ENCODE data around the gene ACOX2. TPM values are rescaled to one million over a fixed set of nuclear protein-coding genes. Genes with fewer than 3 reads are reported as not detected.

The ACOX2 gene
- total RNA-seq, 4 donors from 2014 or later: 5.7 to 12.2 (median 8.5) TPM

DNA sequence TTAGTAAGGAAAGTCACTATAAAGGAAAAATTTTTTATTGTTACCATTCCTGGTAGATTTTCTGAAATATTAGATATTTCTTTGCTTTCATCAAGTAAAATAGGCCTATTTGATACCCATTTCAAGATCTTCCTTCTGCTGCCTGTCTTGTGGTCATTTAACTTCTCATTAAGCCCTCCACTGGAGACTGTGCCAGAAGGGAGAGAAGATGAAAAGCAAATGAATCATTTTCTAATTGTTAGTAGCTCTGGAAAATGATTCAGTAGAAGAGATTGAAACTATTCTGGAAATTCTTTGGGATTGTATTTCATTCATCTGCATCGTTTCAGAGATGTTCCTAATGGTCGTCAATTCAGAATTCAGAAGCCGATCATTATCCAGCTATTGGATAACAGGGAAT lies 41.9 kb downstream of the ACOX2 start:
- Histone ChIP-seq H3K36me3 (no peaks in the 10 kb centered on the region), H3K9me3 (no peaks in the 10 kb centered on the region), H3K4me1 (peaks cover 60% of the 10 kb centered on the region), H3K27ac (no peak overlapping the region), H3K27me3 (no peaks in the 10 kb centered on the region), H3K4me3 (no peak overlapping the region)
- 42% methylated on average over 3 of the region's 3 CpGs for WGBS
- TF ChIP-seq POLR2A (IDR thresholded peaks at IDR 0.05) (no peak), CTCF (IDR thresholded peaks at IDR 0.05) (no peak), EP300 (IDR thresholded peaks at IDR 0.05) (no peak), POLR2AphosphoS5 (IDR thresholded peaks at IDR 0.05) (no peak)
- no peak for DNase-seq (ENCODE audit: low spot score in 2 of 2)

DNA sequence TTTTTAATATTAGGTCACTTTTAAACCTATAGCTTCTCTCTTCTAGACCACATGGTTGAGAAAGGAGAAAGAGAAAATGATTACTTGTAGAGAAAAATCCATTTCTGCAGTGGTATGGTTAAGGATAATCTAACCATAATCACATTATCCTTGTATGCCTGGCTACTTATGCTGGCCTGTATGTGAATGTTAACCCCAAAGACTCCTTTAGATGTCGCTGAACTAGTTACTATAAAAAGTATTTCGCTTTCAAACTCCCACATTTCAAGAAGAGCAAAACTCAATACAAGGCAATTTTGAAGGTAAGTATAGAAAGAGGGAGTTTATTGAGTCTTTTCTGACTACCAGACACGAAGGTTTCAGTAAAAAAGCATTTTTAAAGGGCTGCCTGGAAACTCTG lies 42.9 kb downstream of the ACOX2 start:
- H3K4me3 ChIP-seq: peak overlapping the region; percentile 91
- 51% methylated on average over 3 of the region's 3 CpGs for WGBS
- no peaks in the 10 kb centered on the region for H3K27me3 ChIP-seq
- H3K36me3 ChIP-seq: no peaks in the 10 kb centered on the region
- peaks cover 63% of the 10 kb centered on the region for H3K4me1 ChIP-seq
- TF ChIP-seq EP300 (IDR thresholded peaks at IDR 0.05) (no peak), POLR2A (IDR thresholded peaks at IDR 0.05) (no peak), CTCF (IDR thresholded peaks at IDR 0.05) (no peak), POLR2AphosphoS5 (IDR thresholded peaks at IDR 0.05) (no peak)
- no peak overlapping the region for H3K27ac ChIP-seq
- no peaks in the 10 kb centered on the region for H3K9me3 ChIP-seq
- DNase-seq (ENCODE audit: low spot score in 2 of 2): no peak

DNA sequence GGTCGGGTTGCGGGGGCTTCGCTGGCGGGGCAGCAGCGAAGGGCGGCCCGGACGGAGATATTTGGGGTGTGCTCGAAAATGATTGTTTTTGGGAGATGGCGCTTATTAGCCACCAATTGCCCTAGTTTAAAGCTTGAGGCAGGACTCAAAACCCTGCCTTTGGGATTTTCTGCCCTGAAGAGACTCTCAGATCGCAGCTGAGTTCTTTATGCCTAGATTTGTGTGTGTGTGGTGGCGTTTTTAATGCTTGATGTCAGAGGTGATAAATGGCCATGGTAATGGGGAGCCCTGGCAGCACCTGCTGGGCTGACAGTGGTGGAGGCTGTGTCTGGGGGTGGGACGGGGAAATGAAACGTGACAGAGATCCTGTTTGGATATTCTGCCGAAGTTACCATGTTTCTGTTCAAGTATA lies 44.5 kb downstream of the ACOX2 start:
- H3K27ac ChIP-seq: peak overlapping the region; percentile 91

DNA sequence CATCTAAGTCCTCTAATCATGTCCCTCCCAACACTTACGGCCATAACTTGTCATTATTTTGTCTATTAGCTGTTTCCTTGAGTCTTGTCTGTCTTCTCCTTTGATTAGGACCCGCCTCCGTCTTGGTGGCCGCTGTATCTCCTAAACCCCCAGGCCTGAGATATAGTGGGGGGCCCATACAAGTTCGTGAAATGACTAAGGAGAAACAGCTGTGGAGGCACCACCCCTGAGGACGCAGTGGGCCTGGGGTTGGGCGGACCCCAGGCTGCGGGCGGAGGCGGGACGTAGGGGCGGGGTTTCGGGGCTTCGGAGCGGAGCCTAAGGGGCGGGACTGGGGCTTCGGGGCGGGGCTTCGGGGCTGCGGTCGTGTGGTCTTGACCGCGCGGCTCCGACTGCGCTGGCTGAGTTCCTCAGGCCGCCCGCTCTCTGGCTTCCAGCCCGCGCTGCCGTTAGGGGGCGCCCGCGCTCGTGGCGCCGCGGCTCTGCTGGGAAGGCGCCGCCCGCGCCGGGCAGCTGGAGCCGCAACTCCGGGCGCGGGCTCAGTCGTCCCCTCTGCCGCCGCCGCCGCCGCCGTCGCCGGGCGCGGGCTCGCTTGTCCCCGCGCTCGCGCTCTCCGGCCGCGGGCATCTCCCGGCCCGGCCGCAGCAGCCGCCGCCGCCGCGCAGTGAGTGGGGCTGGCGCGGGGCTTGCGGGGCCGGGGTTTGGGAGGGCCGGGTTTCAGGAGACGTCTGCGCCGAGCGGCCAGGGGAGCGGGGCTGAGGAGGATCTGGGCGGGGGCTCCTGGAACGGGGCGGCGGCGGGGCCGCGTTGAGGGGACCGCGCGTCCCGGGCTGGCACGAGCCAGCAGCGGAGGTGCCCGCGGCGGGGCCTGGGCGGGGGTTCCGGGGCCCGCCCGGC lies 45.2 kb downstream of the ACOX2 start, which contains the start of gene KCTD6:
Gene KCTD6 (plus strand): TSS at position 591 of the 897 bp plus-strand sequence. CDS start 6,660 bp downstream, outside the sequence.
- Histone ChIP-seq H3K27me3 (no peaks in the 10 kb centered on the region), H3K9me3 (no peaks in the 10 kb centered on the region), H3K4me3 (peak within 1 kb of the TSS; percentile 91), H3K36me3 (no peaks in the 10 kb centered on the region), H3K27ac (peak within 1 kb of the TSS; percentile 91), H3K4me1 (peaks cover 63% of the 10 kb centered on the region)
- WGBS: 1% methylated on average over 10 of the region's 104 CpGs
- peak; percentile 93 to 94 for DNase-seq (ENCODE audit: low spot score in 2 of 2)
- TF ChIP-seq EP300 (IDR thresholded peaks at IDR 0.05) (no peak), POLR2AphosphoS5 (IDR thresholded peaks at IDR 0.05) (no peak), POLR2A (IDR thresholded peaks at IDR 0.05) (peak in 1 of 2 donors; percentile 31), CTCF (IDR thresholded peaks at IDR 0.05) (peak; percentile 59 to 89)

More for the DNA sequence above, 44.5 kb downstream of the ACOX2 start:
- DNase-seq (ENCODE audit: low spot score in 2 of 2): no peak
- H3K9me3 ChIP-seq: no peaks in the 10 kb centered on the region
- TF ChIP-seq POLR2AphosphoS5 (IDR thresholded peaks at IDR 0.05) (no peak), EP300 (IDR thresholded peaks at IDR 0.05) (no peak), CTCF (IDR thresholded peaks at IDR 0.05) (no peak), POLR2A (IDR thresholded peaks at IDR 0.05) (no peak)
- no peaks in the 10 kb centered on the region for H3K36me3 ChIP-seq
- peak overlapping the region; percentile 91 for H3K4me3 ChIP-seq
- H3K27me3 ChIP-seq: no peaks in the 10 kb centered on the region
- WGBS: 0% methylated on average over 5 of the region's 15 CpGs
- peaks cover 63% of the 10 kb centered on the region for H3K4me1 ChIP-seq

DNA sequence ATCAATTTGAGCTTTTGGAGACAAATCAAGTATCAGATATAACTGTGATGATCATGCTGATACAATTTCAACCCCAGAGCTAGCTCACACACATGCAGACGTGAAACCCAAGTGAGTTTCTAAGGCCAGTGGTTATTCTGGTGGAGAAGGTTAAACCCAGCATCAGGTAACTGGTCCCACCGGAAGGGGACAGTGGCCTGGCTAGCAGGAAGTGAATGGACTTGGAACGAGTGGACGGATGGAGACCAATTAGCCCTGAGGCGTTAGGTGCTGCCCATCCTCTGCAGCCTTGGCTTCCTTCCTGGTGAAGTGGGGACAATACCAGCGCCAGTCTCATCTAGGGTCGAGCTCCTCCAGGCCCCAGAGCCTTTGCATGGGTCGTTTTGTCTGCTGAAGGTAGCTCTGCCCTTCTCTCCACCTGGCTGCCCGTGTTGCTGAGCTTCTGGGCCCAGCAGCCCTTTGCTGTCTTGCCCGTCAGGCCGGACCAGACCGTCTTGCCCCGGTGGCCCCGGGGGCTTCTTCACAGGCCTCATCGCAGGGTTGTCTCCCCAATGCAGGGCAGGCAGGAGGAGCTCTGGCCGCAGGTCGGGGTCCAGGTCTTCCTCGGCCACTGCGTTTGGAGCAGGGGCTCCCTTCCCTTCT lies 46.0 kb downstream of the ACOX2 start:
- peak overlapping the region; percentile 91 for H3K4me3 ChIP-seq
- DNase-seq (ENCODE audit: low spot score in 2 of 2): peak in 1 of 2 donors; percentile 71
- TF ChIP-seq CTCF (IDR thresholded peaks at IDR 0.05) (no peak), POLR2A (IDR thresholded peaks at IDR 0.05) (no peak), EP300 (IDR thresholded peaks at IDR 0.05) (no peak), POLR2AphosphoS5 (IDR thresholded peaks at IDR 0.05) (no peak)
- peaks cover 56% of the 10 kb centered on the region for H3K4me1 ChIP-seq
- H3K27me3 ChIP-seq: no peaks in the 10 kb centered on the region
- no peaks in the 10 kb centered on the region for H3K36me3 ChIP-seq
- 57% methylated on average over 16 of the region's 19 CpGs for WGBS
- H3K9me3 ChIP-seq: no peaks in the 10 kb centered on the region
- H3K27ac ChIP-seq: peak overlapping the region; percentile 91

Data from suprapubic skin (tissue), 4 donors.